T-helper 17 cell (primary cell): ENCODE results near the gene RAD54L. TPM values are rescaled to one million over a fixed set of nuclear protein-coding genes. Genes with fewer than 3 reads are reported as not detected.
"Not testable (repeated sequence)": the region's sequence is repeated elsewhere in the genome, so short reads cannot be mapped to it uniquely, and the experiment has no call there.

Experiments used
- ATAC-seq: fragments of 150-1000 bp; cut with Tn5 transposase; 2 replicates; pipeline ENCODE4 v1.10.0; 2021; ENCODE audit warnings: mild to moderate bottlenecking, moderate library complexity
- DNase-seq, 3 donors: peaks; one replicate each; pipeline versions ENCODE4 v3.0.0 to v3.0.0-alpha.2; 2020 to 2021
- H3K9me3 ChIP-seq: one replicate; pipeline ENCODE4 v1.7.0; 2013; ENCODE audit warnings: low read length, mild to moderate bottlenecking; ENCODE audit not compliant: control insufficient read depth, poor library complexity, severe bottlenecking
- H3K27ac Mint-ChIP-seq: one replicate; pipeline ENCODE4 v1.8.0; 2022; ENCODE audit warnings: mild to moderate bottlenecking, moderate library complexity, mixed read lengths
- H3K27me3 Mint-ChIP-seq: one replicate; pipeline ENCODE4 v1.8.0; 2022; ENCODE audit warnings: mixed read lengths
- H3K36me3 Mint-ChIP-seq: one replicate; pipeline ENCODE4 v1.8.0; 2022; ENCODE audit warnings: low read depth, mixed read lengths
- H3K4me1 Mint-ChIP-seq: one replicate; pipeline ENCODE4 v1.8.0; 2022; ENCODE audit warnings: mild to moderate bottlenecking, mixed read lengths
- H3K4me3 Mint-ChIP-seq: one replicate; pipeline ENCODE4 v1.8.0; 2022; ENCODE audit warnings: mild to moderate bottlenecking, moderate library complexity, mixed read lengths
- total RNA-seq, 4 donors: library from RNA in 2 of 4; stranded (reverse) in 2 of 4; gene quantifications; one replicate each; pipeline ENCODE4 v1.2.3 and lab custom pipeline; 2022 to 2026

Gene RAD54L
- total RNA-seq, 2 donors from 2014 or later = 0.72 to 0.73 TPM

GRCh38 chr1:46322191-46322590 is 74.6 kb downstream of the RAD54L start:
- not testable (repeated sequence) for H3K4me3 Mint-ChIP-seq, H3K36me3 Mint-ChIP-seq, H3K9me3 ChIP-seq, H3K27me3 Mint-ChIP-seq, H3K27ac Mint-ChIP-seq, ATAC-seq, DNase-seq, H3K4me1 Mint-ChIP-seq

- not testable (repeated sequence) for DNase-seq, ATAC-seq, H3K4me1 Mint-ChIP-seq
These were observed 77.9 kb downstream of the RAD54L start for GRCh38 chr1:46325285-46326076.

More at GRCh38 chr1:46325285-46326076, 77.9 kb downstream of the RAD54L start:
- H3K27me3 Mint-ChIP-seq, H3K27ac Mint-ChIP-seq, H3K9me3 ChIP-seq, H3K4me3 Mint-ChIP-seq, H3K36me3 Mint-ChIP-seq: not testable (repeated sequence)

Other genes with a start within 250 kb of the RAD54L start
- under 1 TPM; 0.32 to 0.47 TPM for gene PIK3R3, start 115.1 kb upstream of the RAD54L start, total RNA-seq
- gene TSPAN1, start 72.7 kb upstream of the RAD54L start, total RNA-seq = not detected
- not detected for gene P3R3URF, start 71.3 kb upstream of the RAD54L start, total RNA-seq
- 10 to 100 TPM; 33.8 to 39.3 TPM for gene POMGNT1, start 49.3 kb upstream of the RAD54L start, total RNA-seq
- not detected for gene LURAP1, start 44.4 kb upstream of the RAD54L start, total RNA-seq
- 10 to 100 TPM; 30.0 to 30.1 TPM for gene LRRC41, start 55.9 kb downstream of the RAD54L start, total RNA-seq
- 100 to 1,000 TPM in 1 of 2 donors, 10 to 100 TPM in 1; 91.0 to 123 TPM for gene UQCRH, start 55.9 kb downstream of the RAD54L start, total RNA-seq
- 10 to 100 TPM; 30.5 to 40.0 TPM for gene NSUN4, start 93.0 kb downstream of the RAD54L start, total RNA-seq
- 1 to 10 TPM; 6.5 to 9.4 TPM for gene FAAH, start 146.6 kb downstream of the RAD54L start, total RNA-seq
- gene DMBX1, start 242.1 kb downstream of the RAD54L start, total RNA-seq = not detected